Sigmoid colon (tissue), 4 donors: ENCODE measurements around the gene ACE.

ENCODE experiments used
- CTCF ChIP-seq, 4 experiments: fragments of 450-650 bp in 3 of 4; fragments of 200-600 bp in 1 of 4; IDR thresholded peaks; one replicate each; pipeline ENCODE4 v1.5.1; 2016 to 2019; ENCODE audit warnings: antibody characterized with exemption in 4 of 4, mild to moderate bottlenecking in 3 of 4, moderate library complexity in 2 of 4
- EP300 ChIP-seq, 4 donors: sonication (generic); formaldehyde crosslinking; IDR thresholded peaks; one replicate each; pipeline ENCODE4 v1.6.1; 2017; ENCODE audit warnings: antibody characterized with exemption in 4 of 4
- POLR2A ChIP-seq, 2 donors: fragments of 450-650 bp; IDR thresholded peaks; one replicate each; pipeline ENCODE4 v1.6.1; 2016; ENCODE audit warnings: antibody characterized with exemption in 2 of 2, mild to moderate bottlenecking in 2 of 2, moderate library complexity in 2 of 2
- POLR2AphosphoS5 ChIP-seq, 4 donors: sonication (generic); formaldehyde crosslinking; IDR thresholded peaks; one replicate each; pipeline ENCODE4 v1.6.1; 2017; ENCODE audit warnings: antibody characterized with exemption in 4 of 4

GRCh38 chr17:63439687-63440086 lies 37.2 kb upstream of the ACE start:
- no peak for TF ChIP-seq POLR2A (IDR thresholded peaks at IDR 0.05)
- TF ChIP-seq CTCF (IDR thresholded peaks at IDR 0.05): no peak
- TF ChIP-seq EP300 (IDR thresholded peaks at IDR 0.05): no peak
- no peak for TF ChIP-seq POLR2AphosphoS5 (IDR thresholded peaks at IDR 0.05)
